NCI-H2196 (cell line): ENCODE data around the gene PLCL2.

Experiments
- DNase-seq: peaks from one replicate; lab custom pipeline; 2025; ENCODE audit not compliant: unreplicated experiment; lab: John Stamatoyannopoulos, UW

Gene PLCL2

GRCh38 chr3:17138246-17139039 lies 253.7 kb downstream of the PLCL2 start:
- no peak for DNase-seq
